HuH-7.5 (cell line): Measurements from ENCODE around the gene CD300LD.
"Not testable (repeated sequence)": the region's sequence is repeated elsewhere in the genome, so short reads cannot be mapped to it uniquely, and the experiment has no call there.

Experiments
- DNase-seq: peaks from one replicate; pipeline ENCODE4 v3.0.0; 2011; ENCODE audit warnings: low spot score

The CD300LD gene

DNA sequence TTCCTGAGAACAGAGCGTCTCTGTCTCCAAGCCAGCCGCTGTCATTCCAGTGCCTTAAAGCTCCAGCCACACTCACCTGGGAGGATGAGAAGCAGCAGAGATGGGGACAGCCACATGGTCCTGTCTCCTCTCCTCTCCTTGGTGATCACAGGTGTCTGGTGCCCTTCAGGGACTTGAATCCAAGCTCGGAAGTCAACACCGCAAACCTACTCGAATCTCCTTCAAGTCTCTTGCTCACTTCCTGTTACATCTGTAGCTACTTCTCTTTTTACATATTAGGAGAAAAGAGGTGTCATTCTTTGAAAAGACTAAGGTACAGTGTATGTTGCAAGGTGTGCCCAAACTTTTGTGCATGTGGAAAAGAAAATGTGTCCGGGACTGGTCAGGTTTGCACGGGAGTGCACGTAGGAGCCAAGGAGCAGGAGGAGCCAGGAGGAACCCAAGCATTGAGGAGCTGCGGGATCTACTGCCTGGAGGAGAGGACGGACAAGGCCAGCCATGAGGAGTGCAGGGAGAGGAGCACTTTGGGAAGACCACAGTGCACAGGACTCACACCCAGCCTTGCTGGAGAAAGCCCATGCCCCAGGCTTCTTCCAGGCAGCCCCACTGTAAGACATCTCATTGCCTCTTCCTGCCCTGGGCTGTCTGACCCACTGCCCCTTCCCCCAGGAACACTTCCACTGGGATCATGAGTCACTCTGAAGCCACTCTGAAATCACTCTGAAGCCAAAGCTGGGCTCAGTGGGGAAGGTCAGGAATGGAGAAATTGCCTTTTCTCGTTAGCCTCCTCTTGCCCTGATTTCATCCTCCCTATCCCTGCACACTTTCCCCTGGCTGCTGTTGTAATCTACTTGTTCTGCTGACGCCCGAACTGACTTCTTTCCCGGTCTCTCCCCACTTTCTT, at the start of gene CD300LD:
Gene CD300LD (minus strand): TSS at position 197 of the 904 bp plus-strand sequence. CDS start 81 bp downstream, at position 116.
- no peak for DNase-seq

DNA sequence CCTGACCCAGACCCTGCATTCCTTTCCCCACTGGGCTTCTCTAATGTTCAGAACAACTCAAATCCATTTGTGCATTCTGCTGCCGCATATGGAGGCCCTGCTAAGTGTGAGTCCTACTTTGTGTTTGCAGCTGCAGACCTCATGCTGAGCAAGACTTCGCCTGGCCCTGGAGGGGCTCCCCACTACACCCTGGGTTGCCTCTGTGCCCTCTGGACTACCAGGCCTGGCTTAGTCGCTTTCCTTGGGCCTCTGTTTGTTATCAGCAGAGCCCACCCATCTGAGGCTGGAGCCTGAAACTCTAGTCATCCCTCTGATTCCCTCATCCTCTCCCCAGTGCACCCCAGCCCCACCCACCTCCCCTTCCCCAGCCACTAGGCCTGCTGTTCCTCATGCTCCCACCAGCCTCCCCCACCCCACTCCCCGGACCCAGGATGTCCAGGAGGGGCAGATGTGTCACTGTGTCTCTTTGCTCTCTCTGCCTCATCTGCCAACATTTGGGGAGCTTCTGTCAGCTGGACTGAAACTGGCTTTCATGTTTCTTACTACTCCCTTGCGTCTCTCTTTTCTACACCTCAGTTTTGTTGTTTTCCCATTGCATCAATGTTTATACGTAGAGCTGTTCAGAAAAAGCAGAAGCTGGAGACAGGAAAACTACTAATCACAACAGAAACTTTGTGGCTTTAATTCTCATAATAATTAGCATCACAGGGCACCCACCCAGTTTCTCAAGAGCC, 49.3 kb upstream of the CD300LD start:
- DNase-seq = no peak

DNA sequence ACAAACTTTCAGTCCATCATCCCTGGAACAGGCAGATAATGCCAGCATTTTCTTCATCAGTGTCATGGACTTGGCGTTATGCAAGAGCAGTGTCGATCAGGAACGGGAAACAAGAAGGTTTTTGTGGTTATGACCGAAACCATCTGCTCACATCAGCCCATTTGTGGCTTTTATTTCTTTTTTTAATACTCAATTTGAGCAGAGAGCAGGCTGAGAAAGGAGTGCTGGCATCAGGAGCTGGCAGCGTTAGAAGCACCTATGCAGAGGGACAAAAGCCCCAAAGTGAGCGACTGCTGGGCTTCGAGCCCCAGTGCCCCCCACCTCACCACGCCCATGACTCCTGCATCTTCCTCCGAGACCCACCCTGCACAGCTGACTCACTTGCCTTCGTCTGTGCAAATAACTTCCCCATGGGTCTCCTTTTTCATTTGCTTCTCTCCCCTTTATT, 47.6 kb upstream of the CD300LD start:
- DNase-seq = no peak

DNA sequence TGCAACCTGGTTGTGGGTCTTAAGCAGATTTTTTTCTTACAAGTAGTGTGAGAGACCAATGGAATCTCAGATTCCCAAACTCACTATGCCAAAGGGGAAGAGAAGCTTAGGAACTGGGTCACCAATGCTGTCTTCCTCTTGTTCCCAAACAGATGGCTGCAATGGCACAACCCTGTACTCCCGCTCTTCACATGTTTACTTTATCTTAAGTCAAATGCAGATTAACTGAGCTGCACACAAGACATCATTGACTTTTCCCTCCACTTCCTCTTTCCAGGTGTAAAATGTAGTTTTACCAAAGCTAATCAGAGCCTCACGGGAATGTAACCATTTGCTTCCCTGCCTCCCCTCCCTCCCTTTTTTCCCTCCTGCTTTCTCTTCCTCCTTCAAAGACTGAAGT, 45.8 kb upstream of the CD300LD start:
- DNase-seq = no peak

DNA sequence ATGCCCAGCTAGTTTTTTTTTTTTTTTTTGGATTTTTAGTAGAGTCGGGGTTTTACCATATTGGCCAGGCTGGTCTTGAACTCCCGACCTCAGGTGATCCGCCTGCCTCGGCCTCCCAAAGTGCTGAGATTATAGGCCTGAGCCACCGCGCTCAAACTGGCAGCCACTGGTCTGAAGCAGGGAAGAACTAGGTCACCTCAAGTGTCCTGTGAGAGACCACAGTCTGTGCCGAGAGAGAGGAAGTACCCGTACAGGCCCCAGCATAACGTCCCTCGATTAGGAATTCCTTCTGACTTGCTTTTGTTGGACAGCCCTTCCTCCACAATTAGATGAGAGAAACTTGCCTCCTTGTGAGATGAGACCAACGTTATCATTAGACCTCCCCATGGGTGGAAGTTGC, 45.2 kb upstream of the CD300LD start:
- DNase-seq = no peak

DNA sequence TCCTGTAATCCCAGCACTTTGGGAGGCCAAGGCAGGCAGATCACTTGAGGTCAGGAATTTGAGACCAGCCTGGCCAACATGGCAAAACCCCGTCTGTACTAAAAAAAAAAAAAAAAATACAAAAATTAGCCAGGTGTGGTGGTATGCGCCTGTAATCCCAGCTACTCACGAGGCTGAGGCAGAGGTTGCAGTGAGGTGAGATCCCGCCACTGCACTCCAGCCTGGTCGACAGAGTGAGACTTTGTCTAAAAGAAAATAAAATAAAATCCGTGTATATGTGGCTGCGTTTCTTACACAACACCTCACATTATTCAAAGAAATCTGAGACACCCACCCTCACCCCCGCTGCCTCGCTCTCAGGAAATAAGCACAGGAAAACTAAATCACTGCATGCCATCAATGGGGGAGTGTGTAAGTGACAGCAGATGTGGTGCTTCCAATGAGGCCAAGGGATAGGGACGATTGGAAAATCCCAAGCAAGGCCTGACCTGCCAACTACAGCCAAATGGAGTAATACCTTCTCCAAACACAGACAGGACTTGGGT, 44.5 kb upstream of the CD300LD start:
- not testable (repeated sequence) for DNase-seq

DNA sequence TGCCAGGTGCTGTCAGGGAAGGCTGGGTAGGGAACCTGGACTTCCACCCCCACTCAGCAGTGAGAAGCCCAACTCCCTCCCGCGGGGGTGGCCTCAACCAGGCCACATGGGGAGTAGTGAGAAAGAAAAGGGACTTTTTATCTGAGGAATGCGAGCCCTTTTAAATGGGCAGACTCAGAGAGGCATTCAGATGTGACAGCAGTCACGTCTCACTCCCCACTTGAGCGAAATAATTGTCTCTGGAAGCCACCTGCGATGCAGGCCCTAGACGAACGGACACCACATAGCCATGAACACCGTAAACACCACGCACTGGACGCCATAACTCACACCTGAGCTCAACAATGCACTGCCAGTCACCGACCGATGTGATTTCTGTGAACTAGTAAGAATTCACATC, 43.3 kb upstream of the CD300LD start:
- DNase-seq = no peak

DNA sequence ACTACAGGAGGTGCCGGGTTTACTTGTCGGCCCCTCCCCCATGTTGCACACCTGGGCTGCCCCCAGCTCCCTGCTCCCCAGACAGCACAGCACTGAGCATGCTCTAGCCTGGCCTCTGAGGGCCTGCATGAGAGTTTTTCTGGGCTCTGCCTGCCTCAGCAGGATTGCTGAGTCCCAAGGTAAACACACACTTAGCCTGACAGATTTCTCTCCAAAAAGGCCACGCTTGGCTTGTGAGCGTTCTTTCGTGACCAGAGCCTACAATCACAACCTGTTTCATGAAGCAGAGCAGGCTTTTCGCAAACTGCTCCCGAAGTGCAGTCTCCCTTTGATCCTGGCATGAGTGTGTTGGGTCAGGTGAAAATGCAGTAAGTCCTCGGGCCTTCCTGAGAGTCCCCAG, 41.2 kb upstream of the CD300LD start:
- DNase-seq = no peak

DNA sequence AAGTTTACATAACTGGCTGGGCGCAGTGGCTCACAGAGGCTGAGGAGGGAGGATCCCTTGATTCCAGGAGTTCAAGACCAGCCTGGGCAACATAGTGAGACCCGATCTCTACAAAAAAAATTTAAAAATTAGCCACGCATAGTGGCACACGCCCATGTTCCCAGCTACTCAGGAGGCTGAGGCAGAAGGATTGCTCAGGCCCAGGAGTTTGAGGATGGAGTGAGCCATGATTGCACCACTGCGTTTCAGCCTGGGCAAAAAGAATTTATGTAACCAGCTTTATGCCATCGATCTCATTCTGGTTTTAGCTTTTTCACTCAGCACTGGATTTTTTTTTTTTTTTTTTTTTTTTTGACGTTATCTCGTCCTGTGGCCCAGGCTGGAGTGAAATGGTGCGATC, 40.5 kb upstream of the CD300LD start:
- DNase-seq = no peak

DNA sequence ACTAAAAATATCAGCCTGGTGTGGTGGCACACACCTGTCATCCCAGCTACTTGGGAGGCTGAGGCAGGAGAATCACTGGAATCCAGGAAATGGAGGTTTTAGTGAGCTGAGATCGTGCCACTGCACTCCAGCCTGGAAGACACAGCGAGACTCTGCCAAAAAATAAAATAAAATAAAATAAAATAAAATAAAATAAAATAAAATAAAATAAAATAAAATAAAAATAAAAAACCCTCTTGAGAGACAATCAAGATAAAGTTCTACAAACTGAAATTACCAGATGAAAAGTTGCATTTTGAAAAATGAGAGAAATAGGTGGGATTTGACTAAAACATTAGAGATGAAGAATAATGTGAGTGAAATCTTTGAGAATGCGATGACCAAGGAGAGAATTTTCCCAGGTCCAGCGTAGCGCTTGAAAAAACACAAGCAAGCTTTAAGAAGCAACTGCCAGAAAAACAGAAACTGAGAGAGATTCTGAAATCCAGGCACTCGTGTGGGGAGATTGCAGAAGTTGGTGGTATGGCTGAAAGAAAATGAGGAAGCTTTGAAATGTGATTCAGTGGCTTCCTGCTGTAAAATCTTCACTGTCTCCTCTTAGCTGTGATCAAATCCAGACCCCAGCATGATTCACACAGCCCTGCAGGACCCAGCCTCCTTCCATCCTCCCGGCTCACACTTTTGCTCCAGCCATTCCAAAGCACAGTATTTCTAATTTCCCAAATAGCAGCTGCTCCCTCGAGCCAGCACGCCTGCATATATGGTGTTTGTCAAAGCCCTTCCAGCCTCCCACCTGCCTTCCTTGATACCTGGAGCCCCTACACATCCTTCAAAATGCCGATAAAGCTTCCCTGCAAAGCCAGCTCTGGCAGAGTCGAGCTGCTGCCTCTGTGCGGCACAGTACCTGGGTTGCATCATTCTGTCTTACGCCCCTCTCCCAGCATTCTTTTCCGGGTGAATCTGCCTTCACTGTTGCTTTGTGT, 39.7 kb upstream of the CD300LD start:
- DNase-seq = no peak

DNA sequence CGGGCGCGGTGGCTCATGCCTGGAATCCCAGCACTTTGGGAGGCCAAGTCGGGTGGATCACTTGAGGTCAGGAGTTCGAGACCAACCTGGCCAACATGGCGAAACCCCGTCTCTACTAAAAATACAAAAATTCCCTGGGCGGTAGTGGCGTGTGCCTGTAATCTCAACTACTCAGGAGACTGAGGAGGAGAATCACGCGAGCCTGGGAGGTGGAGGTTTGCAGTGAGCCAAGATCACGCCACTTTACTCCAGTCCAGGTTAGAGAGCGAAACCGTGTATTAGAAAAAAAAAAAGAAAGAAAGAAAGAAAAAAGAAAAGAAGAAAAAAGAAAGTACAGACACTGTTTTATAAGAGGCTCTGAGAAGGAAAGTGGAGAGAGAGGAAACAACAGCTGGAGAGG, 38.2 kb upstream of the CD300LD start:
- DNase-seq = not testable (repeated sequence)

DNA sequence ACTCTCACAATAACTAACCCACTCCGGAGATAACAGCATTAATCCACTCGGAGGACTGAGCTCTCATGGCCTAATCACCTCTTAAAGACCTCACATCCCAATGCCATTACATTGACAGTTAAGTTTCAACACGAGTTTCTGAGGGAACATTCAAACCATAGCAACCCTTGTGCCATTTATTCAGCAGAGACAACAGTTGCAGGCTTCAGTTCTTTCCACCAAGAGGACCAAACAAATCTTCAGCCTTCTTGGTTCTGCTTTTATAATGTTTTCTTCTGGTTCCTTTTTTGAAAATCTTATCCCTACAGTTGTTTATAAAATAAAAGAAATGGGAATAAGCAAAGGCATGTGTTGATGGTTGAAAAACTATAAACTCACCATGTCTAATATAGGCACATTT, 33.6 kb upstream of the CD300LD start:
- DNase-seq = no peak

DNA sequence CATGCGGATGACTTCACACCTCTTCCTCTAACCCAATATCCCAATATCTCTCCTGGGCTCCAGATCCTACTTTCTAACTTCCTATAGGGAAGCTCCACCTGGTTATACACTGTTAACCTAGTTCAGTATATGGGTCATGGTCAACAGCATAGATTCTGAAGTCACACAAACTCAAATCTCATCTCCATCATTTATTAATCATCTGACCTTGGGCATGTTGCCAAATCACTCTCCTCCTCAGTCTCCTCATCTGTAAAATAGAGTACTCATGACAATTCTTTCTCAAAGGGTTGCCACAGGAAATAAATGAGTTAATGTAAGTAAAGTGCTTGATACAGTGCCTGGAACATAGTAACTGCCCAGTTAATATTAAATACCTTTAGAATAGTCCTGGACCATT, 32.0 kb upstream of the CD300LD start:
- DNase-seq = no peak

DNA sequence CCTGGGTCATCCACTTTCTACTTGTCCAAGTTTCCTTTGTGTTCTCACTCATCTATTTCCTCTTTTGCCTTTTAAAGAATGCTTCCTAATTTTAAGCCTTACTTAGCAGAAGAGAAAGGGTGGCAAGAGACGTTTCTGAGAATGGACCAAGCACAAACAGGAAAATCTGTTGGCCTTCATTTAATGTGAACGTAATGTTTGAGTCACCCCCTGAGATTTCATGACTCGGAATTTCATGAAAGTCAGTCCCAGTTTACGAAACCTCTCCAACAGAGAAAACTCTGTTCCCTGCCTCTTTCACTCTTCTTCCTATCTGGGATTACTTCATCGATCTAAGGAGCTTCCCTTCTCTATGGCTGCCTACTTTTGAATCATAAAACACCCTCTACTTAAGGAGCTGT, 31.6 kb upstream of the CD300LD start, which contains the start of gene CD300E:
Gene CD300E (minus strand): TSS at position 46 of the 401 bp plus-strand sequence. CDS start 117 bp downstream, outside the sequence.
- DNase-seq = no peak

DNA sequence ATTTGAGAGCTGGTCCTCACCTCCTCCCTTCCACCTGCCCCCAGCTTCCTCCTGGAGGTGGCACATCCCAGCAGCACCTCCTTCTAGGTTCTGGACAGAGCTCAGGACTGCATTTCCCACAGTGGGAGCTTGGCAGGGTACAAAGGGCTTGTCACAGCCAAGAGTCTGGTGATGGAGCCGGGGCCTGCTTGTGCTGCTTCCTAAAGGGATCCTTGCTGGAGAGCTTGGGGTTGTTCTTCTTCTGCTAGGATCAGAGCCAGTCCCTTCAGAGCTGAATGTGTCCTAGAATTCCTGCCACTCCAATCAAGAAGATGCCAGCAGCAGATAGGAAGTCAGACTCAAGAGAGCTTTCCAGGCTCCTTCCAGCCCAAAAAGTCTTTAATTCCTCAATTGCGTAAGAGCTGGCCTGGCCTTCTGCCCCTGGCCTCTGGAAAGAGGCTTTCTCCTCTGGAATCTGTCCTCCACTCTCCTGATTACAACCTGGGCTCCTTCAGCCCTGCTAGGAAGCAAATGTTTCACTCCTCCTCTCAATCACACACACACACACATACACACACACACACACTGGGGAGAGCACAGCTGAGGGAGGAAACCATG, 27.1 kb upstream of the CD300LD start:
- DNase-seq = no peak

DNA sequence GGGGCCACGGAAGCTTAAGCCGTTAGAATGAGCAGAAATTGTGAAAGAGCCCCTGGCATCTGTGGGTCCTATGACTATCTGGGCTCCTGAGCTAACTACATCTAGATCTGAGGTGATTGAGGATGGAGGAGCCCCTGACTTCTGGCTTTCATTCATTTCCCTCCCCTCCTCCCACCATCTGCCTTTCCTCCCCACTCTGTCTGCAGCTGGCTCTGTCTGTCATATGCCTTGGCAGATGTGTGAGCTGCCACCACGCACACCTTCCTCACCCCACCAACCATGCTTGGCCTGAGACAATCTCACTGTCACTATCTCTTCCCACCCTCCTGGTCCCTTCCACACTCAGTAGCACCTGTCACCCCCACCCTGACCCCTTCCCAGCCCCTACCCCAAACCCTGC, 26.4 kb upstream of the CD300LD start:
- no peak for DNase-seq

DNA sequence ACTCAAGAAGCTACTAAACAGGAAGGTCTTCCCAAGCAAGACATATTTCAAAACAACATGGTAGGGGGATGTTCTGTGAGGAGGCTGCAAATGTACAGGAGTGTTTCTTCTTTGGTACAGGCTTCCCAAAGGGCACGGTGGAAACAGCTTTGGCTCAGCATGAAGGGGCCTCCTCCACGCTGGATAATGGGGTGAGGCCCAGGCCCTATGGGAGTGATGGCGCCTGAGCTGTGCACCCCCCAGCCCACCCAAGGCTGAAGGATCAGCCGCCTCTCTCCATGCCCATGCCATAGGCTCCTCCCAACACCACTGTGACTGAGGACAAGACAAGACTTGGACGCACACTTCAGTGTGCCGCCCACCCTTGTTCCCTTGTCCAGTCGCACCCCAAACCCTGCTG, 24.6 kb upstream of the CD300LD start:
- DNase-seq = no peak

DNA sequence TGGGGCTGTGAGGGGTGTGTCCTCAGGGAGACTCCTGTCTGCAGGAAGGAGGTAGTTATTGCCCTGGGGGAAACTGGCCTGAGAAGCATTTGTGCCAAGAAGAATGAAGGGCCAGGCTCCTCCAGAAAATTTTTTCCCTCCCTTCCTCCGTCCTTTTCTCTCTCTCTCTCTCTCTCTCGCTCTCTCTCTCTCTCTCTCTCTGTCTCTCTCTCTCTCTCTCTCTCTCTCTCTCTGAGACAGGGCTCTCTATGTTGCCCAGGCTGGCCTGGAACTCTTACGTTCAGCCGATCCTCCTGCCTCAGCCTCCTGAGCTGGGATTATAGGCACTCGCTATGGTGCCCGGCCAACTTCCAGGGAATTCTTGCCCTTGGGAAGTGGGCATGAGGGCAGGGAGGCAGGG, 20.0 kb upstream of the CD300LD start:
- no peak for DNase-seq

DNA sequence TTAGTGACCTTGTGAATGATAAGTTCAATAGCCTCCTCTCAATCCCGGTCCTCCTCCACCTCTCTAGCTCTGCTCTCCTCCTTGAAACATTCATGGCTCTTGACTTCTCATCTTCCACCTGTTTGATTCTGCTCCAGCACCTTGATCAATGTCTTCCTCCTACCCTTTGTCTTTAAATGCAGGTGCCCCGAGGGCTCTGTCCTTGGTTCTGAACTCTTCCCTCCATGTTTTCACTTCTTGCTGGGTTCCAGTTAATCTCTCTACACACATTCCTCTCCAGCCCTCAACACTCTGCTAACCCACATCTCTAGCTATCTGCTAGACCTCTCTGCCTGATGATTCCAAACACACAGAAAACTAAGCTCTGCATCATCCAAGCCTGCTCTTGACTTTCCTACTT, 18.0 kb upstream of the CD300LD start:
- DNase-seq = no peak

DNA sequence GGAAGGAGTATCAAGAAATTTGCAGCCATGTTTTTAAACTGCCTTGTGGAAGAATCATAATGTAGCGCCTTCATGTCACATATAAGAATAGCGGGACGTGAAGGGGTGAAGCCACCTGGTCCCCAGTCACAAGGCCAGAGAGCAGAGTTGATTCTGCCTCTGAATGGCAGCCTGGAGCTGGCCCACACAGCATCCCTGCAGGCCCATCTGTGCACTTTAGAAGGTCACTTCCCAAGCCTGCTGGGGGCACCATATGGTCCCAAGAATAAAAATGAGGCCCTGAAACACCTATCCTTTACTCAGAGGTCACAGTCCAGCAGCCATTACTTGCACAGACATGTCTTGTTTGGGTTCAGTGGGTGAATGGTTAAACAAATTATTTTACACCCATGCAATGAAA, 16.4 kb upstream of the CD300LD start:
- no peak for DNase-seq

DNA sequence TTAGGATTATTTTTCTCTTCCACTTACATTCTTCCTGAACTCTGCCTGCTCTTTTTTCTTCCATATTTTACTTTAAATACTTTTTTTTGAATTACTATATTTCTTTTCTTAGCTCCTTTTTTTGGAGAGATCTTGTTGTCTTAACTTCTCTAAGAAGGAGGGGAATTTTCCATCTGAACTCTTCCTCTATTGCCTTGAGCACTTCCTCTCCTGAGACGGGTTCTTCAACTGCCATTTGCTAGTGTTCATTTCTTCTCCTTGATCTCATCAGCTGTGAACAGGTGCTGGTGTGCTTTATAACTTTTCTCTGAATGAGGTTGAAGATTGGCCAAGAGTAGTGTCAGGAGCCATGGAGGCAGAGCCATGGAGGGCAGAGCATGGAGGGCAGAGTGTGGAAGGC, 15.1 kb upstream of the CD300LD start:
- DNase-seq = no peak
